Astrocyte (in vitro differentiated cells and primary cell): ENCODE measurements around the gene GPATCH1. TPM values are rescaled to one million over a fixed set of nuclear protein-coding genes. Genes with fewer than 3 reads are reported as not detected.

ENCODE experiments used
- DNase-seq: peaks from one replicate; pipeline ENCODE4 v3.0.0-alpha.2; 2010; ENCODE audit warnings: low read depth
- FAIRE-seq: peaks from 2 replicates; lab custom pipeline; 2011; peaks lifted over from hg19 to GRCh38; lab: Jason Lieb, UNC
- H2AFZ ChIP-seq: 2 replicates; pipeline ENCODE4 v1.6.0; 2012; ENCODE audit warnings: low read depth, low read length, inconsistent platforms
- H3K27ac ChIP-seq: 2 replicates; pipeline ENCODE4 v1.5.1; 2011; ENCODE audit warnings: low read depth, low read length, inconsistent platforms
- H3K27me3 ChIP-seq: 2 replicates; pipeline ENCODE4 v1.6.0; 2011; ENCODE audit warnings: low read length, inconsistent platforms; ENCODE audit not compliant: insufficient read depth
- H3K36me3 ChIP-seq: 2 replicates; pipeline ENCODE4 v1.5.1; 2011; ENCODE audit warnings: low read length, inconsistent platforms; ENCODE audit not compliant: insufficient read depth
- H3K4me1 ChIP-seq: 2 replicates; pipeline ENCODE4 v1.5.1; 2011; ENCODE audit warnings: low read length, inconsistent platforms; ENCODE audit not compliant: insufficient read depth
- H3K4me2 ChIP-seq: 2 replicates; pipeline ENCODE4 v1.6.0; 2012; ENCODE audit warnings: low read length, inconsistent platforms
- H3K4me3 ChIP-seq: 2 replicates; pipeline ENCODE4 v1.5.1; 2011; ENCODE audit warnings: low read depth, mild to moderate bottlenecking, low read length, inconsistent platforms; ENCODE audit not compliant: insufficient read depth
- H3K79me2 ChIP-seq: 2 replicates; pipeline ENCODE4 v1.6.0; 2012; ENCODE audit warnings: mild to moderate bottlenecking, low read length, inconsistent platforms; ENCODE audit not compliant: insufficient read depth
- H3K9ac ChIP-seq: 2 replicates; pipeline ENCODE4 v1.6.0; 2012; ENCODE audit warnings: mild to moderate bottlenecking, low read length, inconsistent platforms
- H3K9me3 ChIP-seq: 2 replicates; pipeline ENCODE4 v1.5.1; 2012; ENCODE audit warnings: low read depth, mild to moderate bottlenecking, low read length, inconsistent platforms; ENCODE audit not compliant: insufficient read depth
- H4K20me1 ChIP-seq: 2 replicates; pipeline ENCODE4 v1.6.0; 2012; ENCODE audit warnings: low read length, inconsistent platforms; ENCODE audit not compliant: insufficient read depth
- H3K27ac Mint-ChIP-seq: one replicate; pipeline ENCODE4 v1.8.0; 2021; ENCODE audit warnings: mild to moderate bottlenecking, mixed read lengths; ENCODE audit not compliant: unreplicated experiment
- H3K27me3 Mint-ChIP-seq: one replicate; pipeline ENCODE4 v1.8.0; 2021; ENCODE audit warnings: low read depth, mixed read lengths; ENCODE audit not compliant: unreplicated experiment
- H3K36me3 Mint-ChIP-seq: one replicate; pipeline ENCODE4 v1.8.0; 2021; ENCODE audit warnings: low read depth, mixed read lengths; ENCODE audit not compliant: unreplicated experiment
- H3K4me1 Mint-ChIP-seq: one replicate; pipeline ENCODE4 v1.8.0; 2021; ENCODE audit warnings: low read depth, mixed read lengths; ENCODE audit not compliant: unreplicated experiment
- H3K4me3 Mint-ChIP-seq: one replicate; pipeline ENCODE4 v1.8.0; 2021; ENCODE audit warnings: mild to moderate bottlenecking, moderate library complexity, mixed read lengths; ENCODE audit not compliant: unreplicated experiment
- H3K9me3 Mint-ChIP-seq: one replicate; pipeline ENCODE4 v1.8.0; 2021; ENCODE audit warnings: mild to moderate bottlenecking, mixed read lengths; ENCODE audit not compliant: unreplicated experiment
- EZH2 ChIP-seq: IDR thresholded peaks from 2 replicates; pipeline ENCODE4 v1.6.1; 2012; ENCODE audit warnings: mild to moderate bottlenecking, low read length, inconsistent platforms; ENCODE audit not compliant: insufficient read depth
- total RNA-seq: library from RNA; stranded (reverse); gene quantifications from 2 replicates; pipeline ENCODE4 v1.2.1, GENCODE V29; 2021
- TF ChIP-seq, protein P1 (sequence below): IDR thresholded peaks from 2 replicates; pipeline ENCODE4 v1.5.1; 2011; ENCODE audit warnings: low read depth, mild to moderate bottlenecking, inconsistent platforms, low read length, moderate library complexity; ENCODE audit not compliant: insufficient read depth

GPATCH1 gene
- total RNA-seq, 1 donor from 2014 or later: 6.1 TPM

DNA sequence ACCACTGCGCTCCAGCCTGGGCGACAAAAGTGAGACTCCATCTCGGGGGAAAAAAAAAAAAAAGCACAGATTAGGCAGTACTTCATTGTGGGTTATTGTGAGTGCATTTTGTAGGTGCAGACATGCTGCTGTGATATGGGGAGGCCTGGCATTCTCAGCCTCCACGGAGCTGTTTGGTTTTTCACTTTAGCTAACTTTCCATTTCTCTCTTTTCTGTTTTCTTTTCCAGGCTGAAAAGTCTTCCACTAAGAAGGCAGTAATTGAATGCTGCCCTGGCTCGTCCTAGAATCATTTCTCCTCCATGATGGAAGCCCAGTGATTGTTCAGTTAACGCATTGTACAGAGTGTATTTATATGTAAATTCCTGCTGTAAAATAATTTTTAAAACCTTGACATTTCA lies 48.9 kb downstream of the GPATCH1 start:
- Histone ChIP-seq H4K20me1 (no peaks in the 10 kb centered on the region), H3K4me3 (no peak overlapping the region)
- no peak for DNase-seq

GRCh38 chr19:33130433-33130832 lies 49.5 kb downstream of the GPATCH1 start:
- DNase-seq (no peak), FAIRE-seq (no peak)
- Histone ChIP-seq H3K79me2 (no peaks in the 10 kb centered on the region), H4K20me1 (no peaks in the 10 kb centered on the region), H2AFZ (no peak overlapping the region), H3K36me3 (peaks cover 4% of the 10 kb centered on the region), H3K4me2 (no peak overlapping the region), H3K4me1 (no peaks in the 10 kb centered on the region), H3K9me3 (no peaks in the 10 kb centered on the region), H3K27me3 (no peaks in the 10 kb centered on the region), H3K9ac (no peak overlapping the region), H3K27ac (no peak overlapping the region), H3K4me3 (no peak overlapping the region)
- no peak overlapping the region for H3K4me3 Mint-ChIP-seq
- no peak overlapping the region for H3K27ac Mint-ChIP-seq
- no peaks in the 10 kb centered on the region for H3K27me3 Mint-ChIP-seq
- no peaks in the 10 kb centered on the region for H3K4me1 Mint-ChIP-seq
- no peaks in the 10 kb centered on the region for H3K9me3 Mint-ChIP-seq
- peaks cover 2% of the 10 kb centered on the region for H3K36me3 Mint-ChIP-seq
- no peak for TF ChIP-seq EZH2
- TF ChIP-seq, protein P1, sequence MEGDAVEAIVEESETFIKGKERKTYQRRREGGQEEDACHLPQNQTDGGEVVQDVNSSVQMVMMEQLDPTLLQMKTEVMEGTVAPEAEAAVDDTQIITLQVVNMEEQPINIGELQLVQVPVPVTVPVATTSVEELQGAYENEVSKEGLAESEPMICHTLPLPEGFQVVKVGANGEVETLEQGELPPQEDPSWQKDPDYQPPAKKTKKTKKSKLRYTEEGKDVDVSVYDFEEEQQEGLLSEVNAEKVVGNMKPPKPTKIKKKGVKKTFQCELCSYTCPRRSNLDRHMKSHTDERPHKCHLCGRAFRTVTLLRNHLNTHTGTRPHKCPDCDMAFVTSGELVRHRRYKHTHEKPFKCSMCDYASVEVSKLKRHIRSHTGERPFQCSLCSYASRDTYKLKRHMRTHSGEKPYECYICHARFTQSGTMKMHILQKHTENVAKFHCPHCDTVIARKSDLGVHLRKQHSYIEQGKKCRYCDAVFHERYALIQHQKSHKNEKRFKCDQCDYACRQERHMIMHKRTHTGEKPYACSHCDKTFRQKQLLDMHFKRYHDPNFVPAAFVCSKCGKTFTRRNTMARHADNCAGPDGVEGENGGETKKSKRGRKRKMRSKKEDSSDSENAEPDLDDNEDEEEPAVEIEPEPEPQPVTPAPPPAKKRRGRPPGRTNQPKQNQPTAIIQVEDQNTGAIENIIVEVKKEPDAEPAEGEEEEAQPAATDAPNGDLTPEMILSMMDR: no peak

More for the DNA sequence above, 48.9 kb downstream of the GPATCH1 start:
- no peak overlapping the region for H3K27ac Mint-ChIP-seq
- no peaks in the 10 kb centered on the region for H3K4me1 Mint-ChIP-seq
- no peaks in the 10 kb centered on the region for H3K4me1 ChIP-seq
- H3K9ac ChIP-seq: no peak overlapping the region
- H3K36me3 Mint-ChIP-seq: peaks cover 2% of the 10 kb centered on the region
- H3K4me2 ChIP-seq: no peak overlapping the region
- no peak for TF ChIP-seq EZH2
- TF ChIP-seq, protein P1: no peak
- H3K27ac ChIP-seq: no peak overlapping the region
- H3K79me2 ChIP-seq: no peaks in the 10 kb centered on the region
- H2AFZ ChIP-seq: no peak overlapping the region
- H3K27me3 ChIP-seq: no peaks in the 10 kb centered on the region
- no peaks in the 10 kb centered on the region for H3K9me3 ChIP-seq
- H3K4me3 Mint-ChIP-seq: no peak overlapping the region
- H3K9me3 Mint-ChIP-seq: no peaks in the 10 kb centered on the region
- H3K27me3 Mint-ChIP-seq: no peaks in the 10 kb centered on the region
- FAIRE-seq: no peak
- H3K36me3 ChIP-seq: peaks cover 4% of the 10 kb centered on the region

- Histone ChIP-seq H3K36me3 (peaks cover 4% of the 10 kb centered on the region), H3K27me3 (no peaks in the 10 kb centered on the region), H2AFZ (no peak within 1 kb of the TSS), H3K4me3 (no peak within 1 kb of the TSS), H3K4me1 (no peaks in the 10 kb centered on the region), H3K4me2 (no peak within 1 kb of the TSS), H3K9me3 (no peaks in the 10 kb centered on the region), H4K20me1 (no peaks in the 10 kb centered on the region), H3K79me2 (no peaks in the 10 kb centered on the region), H3K9ac (no peak within 1 kb of the TSS), H3K27ac (no peak within 1 kb of the TSS)
- TF ChIP-seq, protein P1: no peak
- no peak for TF ChIP-seq EZH2
- Mint-ChIP-seq H3K36me3 (peaks cover 2% of the 10 kb centered on the region), H3K4me3 (no peak within 1 kb of the TSS), H3K4me1 (no peaks in the 10 kb centered on the region), H3K27ac (no peak within 1 kb of the TSS), H3K27me3 (no peaks in the 10 kb centered on the region), H3K9me3 (no peaks in the 10 kb centered on the region)
- DNase-seq (no peak), FAIRE-seq (no peak)
Measured at GRCh38 chr19:33132021-33132420, 51.0 kb downstream of the GPATCH1 start, which contains the start of gene WDR88. Gene WDR88 (plus strand): TSS chr19:33132114. CDS start chr19:33132170, 56 bp downstream.
